M059J (cell line): ENCODE measurements around the gene MPPED2. TPM values are rescaled to one million over a fixed set of nuclear protein-coding genes. Genes with fewer than 3 reads are reported as not detected.

Source experiments
- DNase-seq: peaks from one replicate; pipeline ENCODE4 v3.0.0-alpha.2; 2012; ENCODE audit warnings: low read depth
- total RNA-seq: library from RNA; depleted of rRNA; stranded (reverse); fragments of >200 nt; shearing (Covaris generic); gene quantifications from 2 replicates; pipeline ENCODE4 v1.2.3, GENCODE V29; 2014

The MPPED2 gene
- total RNA-seq, 1 experiment from 2014 or later = 1.4 TPM

- peak; percentile 21 for DNase-seq
These were observed 98.8 kb downstream of the MPPED2 start for GRCh38 chr11:30487200-30487898.

DNA sequence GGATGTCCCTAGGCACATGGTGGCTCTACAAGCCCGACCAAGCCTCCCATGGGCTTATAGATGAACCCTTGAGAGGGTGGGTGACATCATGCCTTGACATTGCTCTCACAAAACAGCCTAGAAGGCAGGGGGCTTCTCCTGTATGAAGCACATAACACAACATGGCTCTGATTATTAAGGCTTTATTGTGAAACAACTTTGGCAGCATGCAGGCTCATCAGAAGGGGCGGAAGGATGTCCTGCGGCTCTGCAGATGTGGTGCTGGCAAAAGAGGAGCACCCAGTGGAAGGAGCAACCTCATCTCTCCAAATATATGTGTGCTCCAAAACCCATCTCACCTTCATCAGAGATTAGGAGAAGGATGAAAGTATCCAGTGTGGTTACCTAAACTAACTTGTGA is 100.4 kb downstream of the MPPED2 start:
- DNase-seq = no peak

GRCh38 chr11:30485222-30485621 is 100.9 kb downstream of the MPPED2 start:
- DNase-seq = no peak

DNA sequence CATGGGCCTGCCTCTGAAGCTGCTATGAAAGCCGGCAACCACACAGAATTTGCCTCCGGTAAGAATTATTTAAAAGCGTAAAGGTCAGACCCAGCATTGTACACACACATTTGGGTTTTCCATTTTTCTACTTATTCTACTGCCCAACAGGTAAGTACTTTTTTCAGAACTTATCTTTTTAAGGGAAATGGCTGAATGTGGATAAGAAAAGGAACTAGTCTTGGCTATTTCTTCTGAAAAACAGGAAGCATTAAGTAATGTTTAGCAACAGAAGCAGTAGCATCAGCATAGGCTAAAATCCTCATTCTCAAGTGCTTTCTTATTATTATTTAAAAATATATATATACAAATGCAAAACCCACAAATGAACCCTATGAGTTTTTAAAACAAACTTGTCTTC is 103.1 kb downstream of the MPPED2 start:
- no peak for DNase-seq

GRCh38 chr11:30481796-30482195 is 104.4 kb downstream of the MPPED2 start:
- DNase-seq = no peak

- no peak for DNase-seq
These were observed 104.8 kb downstream of the MPPED2 start for GRCh38 chr11:30481330-30481729.

DNA sequence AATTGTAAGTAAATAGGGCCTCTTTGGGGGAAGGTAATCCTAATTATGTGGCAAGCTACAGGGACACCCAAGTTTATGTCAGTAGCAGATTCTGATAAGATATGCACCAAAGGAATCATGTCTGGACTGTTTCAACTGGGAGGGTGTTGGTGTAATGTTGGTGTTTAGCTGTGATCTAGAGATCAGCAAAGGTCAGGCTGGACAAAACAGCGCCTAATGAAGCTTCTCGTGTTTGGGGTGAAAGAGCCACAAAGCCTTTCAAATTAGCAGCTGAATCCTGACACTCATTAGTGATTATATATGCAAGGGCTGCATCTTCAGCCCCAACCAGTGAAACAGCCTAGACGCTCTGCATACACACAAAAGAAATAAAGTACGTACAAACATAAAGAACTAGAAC is 106.3 kb downstream of the MPPED2 start:
- no peak for DNase-seq

- DNase-seq = no peak
These were observed 107.2 kb downstream of the MPPED2 start for GRCh38 chr11:30478923-30479322.

GRCh38 chr11:30477061-30477460 is 109.1 kb downstream of the MPPED2 start:
- no peak for DNase-seq

DNA sequence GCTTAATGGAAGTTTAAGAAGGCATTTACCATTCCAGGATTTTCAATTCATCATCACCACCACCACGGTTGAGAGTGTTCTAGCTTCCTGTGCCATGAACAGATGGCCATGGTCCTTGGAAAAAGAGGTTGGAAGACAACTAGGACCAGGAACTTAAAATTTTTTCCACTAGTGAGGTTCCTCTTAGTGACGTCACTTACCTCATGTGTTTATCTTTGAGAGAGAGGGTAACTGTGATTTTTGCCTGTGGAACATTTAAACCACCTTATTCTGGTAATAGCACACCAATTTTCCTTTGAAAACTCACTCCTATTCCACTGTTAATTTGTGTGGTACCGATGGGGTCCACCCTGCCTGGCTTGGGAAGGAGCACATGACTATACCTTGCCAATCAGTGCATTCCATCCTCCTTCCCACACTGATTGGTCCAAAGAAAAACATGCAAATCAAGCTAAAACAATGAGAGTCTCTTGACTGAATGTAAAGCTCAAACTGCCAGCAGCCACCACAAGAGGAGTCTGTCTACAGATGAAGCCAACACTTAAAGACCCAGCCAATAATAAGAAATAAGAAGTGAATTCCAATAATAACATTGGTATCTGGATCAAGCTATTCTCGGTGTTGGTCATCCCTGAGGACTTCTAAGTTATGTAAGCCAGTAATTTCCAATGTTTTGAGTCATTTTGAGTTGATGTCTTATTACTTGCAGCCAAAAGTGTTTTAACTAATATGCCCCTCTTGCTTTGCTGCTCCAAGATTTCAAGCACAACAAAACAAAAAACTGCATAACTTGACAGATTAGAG is 111.8 kb downstream of the MPPED2 start:
- no peak for DNase-seq

GRCh38 chr11:30471244-30471643 is 114.9 kb downstream of the MPPED2 start:
- no peak for DNase-seq

GRCh38 chr11:30468881-30469280 is 117.3 kb downstream of the MPPED2 start:
- no peak for DNase-seq

- DNase-seq = no peak
These were observed 119.0 kb downstream of the MPPED2 start for GRCh38 chr11:30467176-30467575.

DNA sequence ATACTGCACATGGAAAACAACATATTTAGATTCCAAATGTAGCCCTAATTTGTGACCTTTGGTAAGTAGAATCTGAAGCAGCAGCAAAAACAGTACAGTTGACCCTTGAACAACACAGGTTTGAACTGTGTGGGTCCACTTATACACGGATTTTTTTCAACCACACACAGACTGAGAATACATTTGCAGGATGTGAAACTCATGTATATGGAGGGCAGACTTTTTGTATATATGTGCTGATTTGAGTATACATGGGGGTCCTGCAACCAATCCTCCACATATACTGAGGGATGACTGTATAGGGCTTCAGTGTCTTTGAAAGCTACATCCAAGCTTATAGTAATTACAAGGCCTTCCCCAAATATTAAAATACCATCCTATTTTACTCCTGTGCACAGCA is 120.5 kb downstream of the MPPED2 start:
- DNase-seq = no peak

GRCh38 chr11:30465192-30465591 is 121.0 kb downstream of the MPPED2 start:
- DNase-seq = no peak

- no peak for DNase-seq
These were observed 122.9 kb downstream of the MPPED2 start for GRCh38 chr11:30463266-30463665.

DNA sequence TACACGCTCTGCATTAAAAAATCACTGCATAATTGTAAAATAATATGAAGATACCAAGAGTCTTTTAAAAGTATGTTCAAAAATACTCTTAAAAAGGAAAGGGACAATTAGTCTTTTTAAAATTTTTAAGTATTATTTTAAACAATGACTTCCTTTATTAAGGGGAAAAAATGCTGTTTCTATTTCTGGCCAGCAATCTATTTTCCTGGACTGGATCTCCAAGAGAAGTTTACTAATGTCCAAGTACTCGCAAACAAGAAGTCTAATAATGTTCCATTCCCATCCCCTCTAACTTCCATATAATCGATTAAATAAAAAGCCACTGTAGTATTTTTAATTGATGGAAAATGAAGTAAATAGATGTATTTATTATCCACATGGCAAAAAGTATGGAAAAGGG is 123.7 kb downstream of the MPPED2 start:
- DNase-seq = no peak

DNA sequence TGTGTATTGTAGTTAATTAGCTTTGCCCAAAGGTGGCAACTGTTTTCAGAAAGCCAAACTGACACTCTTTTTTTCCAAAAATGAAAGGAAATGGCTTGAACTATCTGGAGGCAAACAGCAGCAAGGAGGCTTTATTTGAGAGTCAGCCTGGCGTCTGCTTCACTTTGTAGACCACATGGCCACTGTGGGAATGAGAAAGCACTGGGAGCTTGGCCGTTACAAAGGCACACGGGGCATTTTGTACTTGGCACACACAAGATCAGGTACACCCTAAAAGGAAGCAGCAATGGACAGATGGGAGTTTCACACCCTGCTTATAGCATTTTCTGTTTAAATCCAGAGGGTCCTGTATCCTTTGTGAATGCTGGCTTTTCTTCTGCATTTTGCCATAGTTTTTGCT is 126.3 kb downstream of the MPPED2 start:
- DNase-seq = no peak

DNA sequence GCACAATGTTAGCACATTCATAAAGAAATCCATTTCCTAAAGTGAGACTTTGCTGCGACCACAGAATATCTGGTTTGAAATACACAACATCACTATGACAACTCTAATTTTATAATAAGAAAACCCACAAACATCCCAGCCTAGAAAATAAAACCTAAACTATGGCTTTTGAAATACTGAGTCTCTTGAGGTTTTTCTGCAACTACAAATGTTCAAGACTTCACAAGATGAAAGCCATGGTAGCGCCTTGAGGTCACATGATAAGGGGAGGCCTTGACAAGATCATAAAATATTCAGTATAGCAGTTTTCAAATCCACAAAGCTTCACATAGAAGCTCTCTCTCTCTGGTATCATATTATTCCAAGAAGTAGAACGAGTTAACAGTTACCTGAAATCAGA is 126.8 kb downstream of the MPPED2 start:
- no peak for DNase-seq

GRCh38 chr11:30458541-30458940 is 127.6 kb downstream of the MPPED2 start:
- no peak for DNase-seq

GRCh38 chr11:30457087-30457486 is 129.1 kb downstream of the MPPED2 start:
- no peak for DNase-seq

- DNase-seq = no peak
These were observed 131.1 kb downstream of the MPPED2 start for GRCh38 chr11:30455025-30455424.

DNA sequence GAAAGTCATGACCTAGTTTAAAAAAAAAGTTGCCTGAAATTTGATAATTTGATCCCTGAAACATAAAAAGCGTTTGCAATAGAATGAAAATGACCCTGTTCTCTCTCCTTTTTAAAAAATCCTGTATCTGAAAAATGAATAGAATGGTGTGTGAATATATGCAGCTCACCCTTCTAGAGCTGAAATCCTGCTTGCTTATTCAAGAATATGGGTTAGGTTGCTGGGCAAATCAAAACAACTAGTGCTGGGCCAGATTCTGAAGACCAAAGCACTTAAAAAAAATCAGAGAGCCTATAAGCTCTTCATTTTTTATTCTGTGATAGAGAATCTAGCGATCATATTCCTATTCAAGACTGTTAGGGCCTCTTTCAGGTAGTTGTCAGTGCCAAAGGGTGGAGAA is 131.6 kb downstream of the MPPED2 start:
- DNase-seq = no peak
